HepG2 (cell line): ENCODE results near the gene MICALL2. TPM values are rescaled to one million over a fixed set of nuclear protein-coding genes. Genes with fewer than 3 reads are reported as not detected.

Source experiments
- ARID4A ChIP-seq: sonication (generic); formaldehyde crosslinking; IDR thresholded peaks from 2 replicates; pipeline ENCODE4 v1.5.0; 2020; ENCODE audit warnings: mild to moderate bottlenecking, missing genetic modification reagents, borderline replicate concordance
- BRD4 ChIP-seq: sonication (generic); formaldehyde crosslinking; IDR thresholded peaks from 2 replicates; pipeline ENCODE4 v1.4.0; 2020; ENCODE audit warnings: missing genetic modification reagents
- ETV6 ChIP-seq: sonication (generic); formaldehyde crosslinking; conservative IDR thresholded peaks from 2 replicates; pipeline ENCODE4 v1.4.0; 2020; ENCODE audit warnings: missing genetic modification reagents
- FOXA3 ChIP-seq: IDR thresholded peaks from 2 replicates; pipeline ENCODE4 v1.6.1; 2016; ENCODE audit warnings: missing genetic modification reagents, missing compliant biosample characterization
- HNRNPLL ChIP-seq: fragments of 200-400 bp; formaldehyde crosslinking; IDR thresholded peaks from 2 replicates; pipeline ENCODE4 v1.6.1; 2017; ENCODE audit warnings: mild to moderate bottlenecking, low read depth, low read length; ENCODE audit not compliant: poor library complexity, severe bottlenecking
- ISL2 ChIP-seq: sonication (generic); formaldehyde crosslinking; IDR thresholded peaks from 2 replicates; pipeline ENCODE4 v1.5.0; 2020; ENCODE audit warnings: missing genetic modification reagents
- KDM3A ChIP-seq: IDR thresholded peaks from 2 replicates; pipeline ENCODE4 v1.6.1; 2018; ENCODE audit warnings: low read depth, missing compliant biosample characterization
- KLF15 ChIP-seq: sonication (generic); formaldehyde crosslinking; IDR thresholded peaks from 2 replicates; pipeline ENCODE4 v1.8.1; 2023; ENCODE audit warnings: borderline replicate concordance, mild to moderate bottlenecking, inconsistent platforms, missing genetic modification reagents, mixed read lengths
- MAF1 ChIP-seq: sonication (generic); formaldehyde crosslinking; IDR thresholded peaks from 2 replicates; pipeline ENCODE4 v1.5.0; 2020; ENCODE audit warnings: missing genetic modification reagents, borderline replicate concordance
- NBN ChIP-seq: fragments of 450-650 bp; conservative IDR thresholded peaks from 2 replicates; pipeline ENCODE4 v1.6.1; 2017
- NFIB ChIP-seq: sonication (generic); formaldehyde crosslinking; IDR thresholded peaks from 2 replicates; pipeline ENCODE4 v1.9.0; 2021; ENCODE audit warnings: missing genetic modification reagents, mild to moderate bottlenecking, borderline replicate concordance
- TFDP1 ChIP-seq: IDR thresholded peaks from 2 replicates; pipeline ENCODE4 v1.6.1; 2016; ENCODE audit warnings: missing compliant biosample characterization, missing genetic modification reagents, borderline replicate concordance
- USF2 ChIP-seq, 2 experiments: sonication (generic) in 1 of 2; formaldehyde crosslinking in 1 of 2; IDR thresholded peaks; 2 replicates each; pipeline versions ENCODE4 v1.5.1 to v1.6.1; 2011 to 2020; ENCODE audit warnings: borderline replicate concordance in 1 of 2, low read depth in 1 of 2, low read length in 1 of 2, mild to moderate bottlenecking in 1 of 2, missing genetic modification reagents in 1 of 2, moderate library complexity in 1 of 2
- XRCC5 ChIP-seq: fragments of 200-400 bp; formaldehyde crosslinking; optimal IDR thresholded peaks from 2 replicates; pipeline ENCODE3; 2017; ENCODE audit warnings: mild to moderate bottlenecking, low read length
- ZFP36 ChIP-seq: fragments of 150-350 bp; IDR thresholded peaks from 2 replicates; pipeline ENCODE4 v1.6.1; 2018; ENCODE audit warnings: borderline replicate concordance, low read length, low read depth; ENCODE audit not compliant: partially characterized antibody
- ZFP37 ChIP-seq: sonication (generic); formaldehyde crosslinking; IDR thresholded peaks from 2 replicates; pipeline ENCODE4 v1.4.0; 2020; ENCODE audit warnings: missing genetic modification reagents, borderline replicate concordance
- ZFX ChIP-seq: sonication (generic); formaldehyde crosslinking; IDR thresholded peaks from 2 replicates; pipeline ENCODE4 v1.4.0; 2020; ENCODE audit warnings: mild to moderate bottlenecking, low read depth, missing genetic modification reagents, moderate library complexity
- ZNF543 ChIP-seq: sonication (generic); formaldehyde crosslinking; IDR thresholded peaks from 2 replicates; pipeline ENCODE4 v1.4.0; 2020; ENCODE audit warnings: mild to moderate bottlenecking, missing genetic modification reagents
- ZNF672 ChIP-seq: sonication (generic); formaldehyde crosslinking; IDR thresholded peaks from 2 replicates; pipeline ENCODE4 v1.8.1; 2022; ENCODE audit warnings: missing genetic modification reagents
- ZNF780A ChIP-seq: sonication (generic); formaldehyde crosslinking; IDR thresholded peaks from 2 replicates; pipeline ENCODE4 v1.8.0; 2022; ENCODE audit warnings: mild to moderate bottlenecking, missing genetic modification reagents, moderate library complexity
- polyA plus RNA-seq, 8 experiments: library from polyadenylated mRNA; depleted of rRNA in 3 of 8; stranded (reverse) in 7 of 8; unstranded in 1 of 8; fragments of >200 nt; fragmentation: Illumina TruSeq in 4 of 8; extraction: Trizol in 4 of 8; gene quantifications; 2 replicates each; pipeline versions ENCODE4 v1.2.1 to v1.2.3, GENCODE V29; 2011 to 2016; ENCODE audit warnings: low read depth in 4 of 8, missing spikeins in 1 of 8, mixed read lengths in 1 of 8; ENCODE audit not compliant: insufficient read depth in 1 of 8
- total RNA-seq, 5 experiments: library from RNA; depleted of rRNA; stranded (reverse); fragments of >200 nt; fragmentation: Illumina TruSeq; extraction: Trizol; gene quantifications; 2 replicates each; pipeline ENCODE4 v1.2.3, GENCODE V29; 2016; ENCODE audit warnings: low read depth in 1 of 5

The MICALL2 gene
- total and polyA plus RNA-seq, 2 of the 13 experiments (the other 11 are each of a cell fraction or from before 2014, with no cell fraction given) = 5.8 to 12.4 TPM

- TF ChIP-seq NFIB = peak; percentile 83; the same call in 1 of the 2 replicates
- peak; percentile 65; the same call in 1 of the 2 replicates for TF ChIP-seq KDM3A (CRISPR knock-in tag)
- TF ChIP-seq ZNF780A (CRISPR knock-in tag) = no peak
- peak; percentile 59; the same call in 1 of the 2 replicates for TF ChIP-seq ARID4A (CRISPR knock-in tag)
- TF ChIP-seq USF2 (IDR thresholded peaks at IDR 0.05; ENCODE audit: low read depth, low read length) = peak; percentile 52
- peak; percentile 45; the same call in 1 of the 2 replicates for TF ChIP-seq USF2 (CRISPR knock-in tag; IDR thresholded peaks at IDR 0.05; ENCODE audit: borderline replicate concordance)
- TF ChIP-seq MAF1 (CRISPR knock-in tag) = peak; percentile 54; the same call in 1 of the 2 replicates
- no peak for TF ChIP-seq ZFP36
- 0 out of 2 replicates have a peak, but pooled peaks have one; percentile 34 for TF ChIP-seq BRD4 (CRISPR knock-in tag)
- TF ChIP-seq ZNF672 (CRISPR knock-in tag) = no peak
- TF ChIP-seq NBN = no peak
- TF ChIP-seq ZNF543 (CRISPR knock-in tag) = 0 out of 2 replicates have a peak, but pooled peaks have one; percentile 25
- TF ChIP-seq TFDP1 (CRISPR knock-in tag) = peak; percentile 82
- TF ChIP-seq ZFP37 (CRISPR knock-in tag) = 0 out of 2 replicates have a peak, but pooled peaks have one; percentile 63
- no peak for TF ChIP-seq ETV6 (CRISPR knock-in tag)
- TF ChIP-seq FOXA3 (CRISPR knock-in tag) = peak; percentile 43; the same call in 1 of the 2 replicates
- peak; percentile 76 for TF ChIP-seq ZFX (CRISPR knock-in tag)
- 0 out of 2 replicates have a peak, but pooled peaks have one; percentile 16 for TF ChIP-seq ISL2
- TF ChIP-seq XRCC5 = peak; percentile 45
- TF ChIP-seq HNRNPLL = peak; percentile 25
- TF ChIP-seq KLF15 = no peak
These were observed 14.7 kb upstream of the MICALL2 start (continued) for GRCh38 chr7:1473864-1474512.
